ENCODE measurements around the gene VAV2.

The VAV2 gene

GRCh38 chr9:133833388-133834025, 158.6 kb downstream of the VAV2 start:
- DNase-seq: no peak

- DNase-seq: no peak
Observed at GRCh38 chr9:133832877-133833276, 159.2 kb downstream of the VAV2 start.

GRCh38 chr9:133830711-133831110, 161.4 kb downstream of the VAV2 start:
- DNase-seq: no peak

- DNase-seq: no peak
Observed at GRCh38 chr9:133830310-133830709, 161.8 kb downstream of the VAV2 start.

GRCh38 chr9:133828338-133828997, 163.7 kb downstream of the VAV2 start:
- DNase-seq: no peak

- no peak for DNase-seq
Observed at GRCh38 chr9:133826289-133827085, 165.6 kb downstream of the VAV2 start.

- DNase-seq: no peak
Observed at GRCh38 chr9:133825555-133826218, 166.4 kb downstream of the VAV2 start.

GRCh38 chr9:133824802-133825186, 167.3 kb downstream of the VAV2 start:
- no peak for DNase-seq

- no peak for DNase-seq
Observed at GRCh38 chr9:133824106-133824801, 167.9 kb downstream of the VAV2 start.

- DNase-seq: no peak
Observed at GRCh38 chr9:133823189-133824105, 168.7 kb downstream of the VAV2 start.

- no peak for DNase-seq
Observed at GRCh38 chr9:133822430-133823065, 169.6 kb downstream of the VAV2 start.

GRCh38 chr9:133821601-133822429, 170.3 kb downstream of the VAV2 start:
- no peak for DNase-seq

- DNase-seq: no peak
Observed at GRCh38 chr9:133819923-133820322, 172.2 kb downstream of the VAV2 start.

GRCh38 chr9:133818444-133818843, 173.7 kb downstream of the VAV2 start:
- DNase-seq: no peak

- DNase-seq: no peak
Observed at GRCh38 chr9:133815781-133816180, 176.3 kb downstream of the VAV2 start.

- DNase-seq: no peak
Observed at GRCh38 chr9:133814586-133815208, 177.4 kb downstream of the VAV2 start.

- no peak for DNase-seq
Observed at GRCh38 chr9:133813749-133814585, 178.2 kb downstream of the VAV2 start.

GRCh38 chr9:133812941-133813748, 179.0 kb downstream of the VAV2 start:
- no peak for DNase-seq

Measured in SW 1271 (cell line).